Dedifferentiated amniotic fluid mesenchymal stem cell (primary cell): ENCODE results near the gene OSBPL10.
"Not testable (repeated sequence)": the region's sequence is repeated elsewhere in the genome, so short reads cannot be mapped to it uniquely, and the experiment has no call there.

Experiments used
- DNase-seq: peaks from one replicate; pipeline ENCODE4 v3.0.0-alpha.2; 2016; ENCODE audit errors: extremely low spot score

OSBPL10 gene

GRCh38 chr3:31813686-31814085, 167.4 kb downstream of the OSBPL10 start:
- no peak for DNase-seq

- no peak for DNase-seq
Measured at GRCh38 chr3:31813197-31813596, 167.9 kb downstream of the OSBPL10 start.

- no peak for DNase-seq
Measured at GRCh38 chr3:31810991-31811433, 170.1 kb downstream of the OSBPL10 start.

- no peak for DNase-seq
Measured at GRCh38 chr3:31808143-31808720, 172.8 kb downstream of the OSBPL10 start.

- no peak for DNase-seq
Measured at GRCh38 chr3:31804251-31805051, 176.6 kb downstream of the OSBPL10 start.

GRCh38 chr3:31802981-31803740, 177.9 kb downstream of the OSBPL10 start:
- no peak for DNase-seq

- peak; percentile 40 for DNase-seq
Measured at GRCh38 chr3:31800436-31800835, 180.6 kb downstream of the OSBPL10 start.

- DNase-seq = no peak
Measured at GRCh38 chr3:31798840-31799239, 182.2 kb downstream of the OSBPL10 start.

GRCh38 chr3:31793821-31794220, 187.2 kb downstream of the OSBPL10 start:
- DNase-seq = no peak

- no peak for DNase-seq
Measured at GRCh38 chr3:31791090-31791430, 190.0 kb downstream of the OSBPL10 start.

- DNase-seq = no peak
Measured at GRCh38 chr3:31790193-31791089, 190.6 kb downstream of the OSBPL10 start.

- no peak for DNase-seq
Measured at GRCh38 chr3:31789429-31789828, 191.6 kb downstream of the OSBPL10 start.

GRCh38 chr3:31785734-31786133, 195.3 kb downstream of the OSBPL10 start:
- DNase-seq = no peak

- no peak for DNase-seq
Measured at GRCh38 chr3:31785286-31785685, 195.8 kb downstream of the OSBPL10 start.

GRCh38 chr3:31783851-31784250, 197.2 kb downstream of the OSBPL10 start:
- DNase-seq = not testable (repeated sequence)

- DNase-seq = not testable (repeated sequence)
Measured at GRCh38 chr3:31782306-31782705, 198.8 kb downstream of the OSBPL10 start.

- no peak for DNase-seq
Measured at GRCh38 chr3:31779514-31779913, 201.5 kb downstream of the OSBPL10 start.

- no peak for DNase-seq
Measured at GRCh38 chr3:31777887-31778286, 203.2 kb downstream of the OSBPL10 start.

GRCh38 chr3:31777092-31777491, 204.0 kb downstream of the OSBPL10 start:
- no peak for DNase-seq

GRCh38 chr3:31776016-31776415, 205.0 kb downstream of the OSBPL10 start:
- no peak for DNase-seq

- no peak for DNase-seq
Measured at GRCh38 chr3:31775383-31775782, 205.7 kb downstream of the OSBPL10 start.
